ENCODE results near the gene UROC1. TPM values are rescaled to one million over a fixed set of nuclear protein-coding genes. Genes with fewer than 3 reads are reported as not detected.
A peak's percentile ranks its signal among the peaks of the same experiment; 100 is the strongest.

UROC1 gene
- total and polyA plus RNA-seq, 2 of the 13 experiments (the other 11 are each of a cell fraction or from before 2014, with no cell fraction given) = 0.71 to 1.3 TPM

- no peak for TF ChIP-seq ZBTB10 (CRISPR knock-in tag; IDR thresholded peaks at IDR 0.05; ENCODE audit: borderline replicate concordance)
- no peak for TF ChIP-seq CREM (IDR thresholded peaks at IDR 0.05)
- TF ChIP-seq CREM (CRISPR knock-in tag; IDR thresholded peaks at IDR 0.05) = no peak
- no peak for TF ChIP-seq HNRNPL (IDR thresholded peaks at IDR 0.05; ENCODE audit: low read depth, low read length)
- TF ChIP-seq ARNT (IDR thresholded peaks at IDR 0.05) = no peak
- no peak for TF ChIP-seq ZMAT3 (CRISPR knock-in tag; conservative IDR thresholded peaks at IDR 0.05)
- TF ChIP-seq, protein P1, sequence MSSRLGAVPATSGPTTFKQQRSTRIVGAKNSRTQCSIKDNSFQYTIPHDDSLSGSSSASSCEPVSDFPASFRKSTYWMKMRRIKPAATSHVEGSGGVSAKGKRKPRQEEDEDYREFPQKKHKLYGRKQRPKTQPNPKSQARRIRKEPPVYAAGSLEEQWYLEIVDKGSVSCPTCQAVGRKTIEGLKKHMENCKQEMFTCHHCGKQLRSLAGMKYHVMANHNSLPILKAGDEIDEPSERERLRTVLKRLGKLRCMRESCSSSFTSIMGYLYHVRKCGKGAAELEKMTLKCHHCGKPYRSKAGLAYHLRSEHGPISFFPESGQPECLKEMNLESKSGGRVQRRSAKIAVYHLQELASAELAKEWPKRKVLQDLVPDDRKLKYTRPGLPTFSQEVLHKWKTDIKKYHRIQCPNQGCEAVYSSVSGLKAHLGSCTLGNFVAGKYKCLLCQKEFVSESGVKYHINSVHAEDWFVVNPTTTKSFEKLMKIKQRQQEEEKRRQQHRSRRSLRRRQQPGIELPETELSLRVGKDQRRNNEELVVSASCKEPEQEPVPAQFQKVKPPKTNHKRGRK (CRISPR knock-in tag; IDR thresholded peaks at IDR 0.05) = no peak
- TF ChIP-seq CREBL2 (CRISPR knock-in tag; IDR thresholded peaks at IDR 0.05; ENCODE audit: borderline replicate concordance) = no peak
- TF ChIP-seq ZBTB34 (CRISPR knock-in tag; IDR thresholded peaks at IDR 0.05) = no peak
- TF ChIP-seq AKAP8 (CRISPR knock-in tag; IDR thresholded peaks at IDR 0.05) = 0 out of 2 replicates have a peak, but pooled peaks have one; percentile 5
- TF ChIP-seq ZNF230 (CRISPR knock-in tag; IDR thresholded peaks at IDR 0.05) = no peak
- TF ChIP-seq ERF (CRISPR knock-in tag; IDR thresholded peaks at IDR 0.05) = no peak
- peak; percentile 65 for TF ChIP-seq NR2C2 (CRISPR knock-in tag; IDR thresholded peaks at IDR 0.05; ENCODE audit: borderline replicate concordance)
- TF ChIP-seq PREB (CRISPR knock-in tag; IDR thresholded peaks at IDR 0.05) = no peak
- TF ChIP-seq ZNF780A (CRISPR knock-in tag; IDR thresholded peaks at IDR 0.05) = no peak
- TF ChIP-seq ZNF17 (CRISPR knock-in tag; IDR thresholded peaks at IDR 0.05) = no peak
- TF ChIP-seq ZNF468 (CRISPR knock-in tag; IDR thresholded peaks at IDR 0.05) = no peak
- TF ChIP-seq ZSCAN31 (CRISPR knock-in tag; IDR thresholded peaks at IDR 0.05; ENCODE audit: low read depth) = 0 out of 2 replicates have a peak, but pooled peaks have one; percentile 50
- TF ChIP-seq NFATC3 (CRISPR knock-in tag; IDR thresholded peaks at IDR 0.05) = no peak
- TF ChIP-seq ARNTL (CRISPR knock-in tag; IDR thresholded peaks at IDR 0.05) = no peak
- no peak for TF ChIP-seq ZNF557 (CRISPR knock-in tag; IDR thresholded peaks at IDR 0.05)
- no peak for TF ChIP-seq ZNF891 (CRISPR knock-in tag; IDR thresholded peaks at IDR 0.05)
- no peak for TF ChIP-seq ZNF331 (CRISPR knock-in tag; IDR thresholded peaks at IDR 0.05)
- no peak for TF ChIP-seq ZNF788 (CRISPR knock-in tag; IDR thresholded peaks at IDR 0.05; ENCODE audit: borderline replicate concordance)
Measured at GRCh38 chr3:126475413-126476114, 42.0 kb downstream of the UROC1 start, which contains the start of gene ZXDC (continued).
